Gastrocnemius medialis (tissue), 4 donors: ENCODE measurements around the gene RNF223. TPM values are rescaled to one million over a fixed set of nuclear protein-coding genes. Genes with fewer than 3 reads are reported as not detected.
A peak's percentile ranks its signal among the peaks of the same experiment; 100 is the strongest.

Experiments
- ATAC-seq, 2 donors: fragments of 150-250 bp; one replicate each; pipeline ENCODE4 v1.9.1; 2016
- DNase-seq, 2 donors: peaks; one replicate each; pipeline ENCODE4 v3.0.0-alpha.2; 2019
- H3K27ac ChIP-seq, 4 donors: fragments of 200-600 bp; sonication (generic); 1 replicate in 1 of 4; 2 replicates in 3 of 4; pipeline ENCODE4 v1.5.1; 2016 to 2018; ENCODE audit warnings: mild to moderate bottlenecking in 2 of 4, moderate library complexity in 1 of 4
- H3K27me3 ChIP-seq, 3 donors: fragments of 200-600 bp; sonication (generic) in 2 of 3; 1 replicate in 1 of 3; 2 replicates in 2 of 3; pipeline versions ENCODE4 v1.5.1 to v1.6.0; 2016 to 2019; ENCODE audit warnings: mild to moderate bottlenecking in 1 of 3, moderate library complexity in 1 of 3
- H3K36me3 ChIP-seq, 2 donors: fragments of 200-600 bp; sonication (generic) in 1 of 2; one replicate each; pipeline ENCODE4 v1.5.1; 2017 to 2018
- H3K4me1 ChIP-seq, 2 donors: fragments of 200-600 bp; sonication (generic) in 1 of 2; one replicate each; pipeline ENCODE4 v1.5.1; 2016 to 2017; ENCODE audit warnings: mild to moderate bottlenecking in 2 of 2
- H3K4me3 ChIP-seq, 4 donors: fragments of 200-600 bp; sonication (generic) in 3 of 4; 1 replicate in 1 of 4; 2 replicates in 3 of 4; pipeline ENCODE4 v1.5.1; 2016 to 2019; ENCODE audit warnings: mild to moderate bottlenecking in 2 of 4
- H3K9me3 ChIP-seq, 3 donors: fragments of 200-600 bp; sonication (generic) in 2 of 3; 1 replicate in 1 of 3; 2 replicates in 2 of 3; pipeline ENCODE4 v1.5.1; 2016 to 2019
- POLR2A ChIP-seq, 2 donors: fragments of 450-650 bp; IDR thresholded peaks; one replicate each; pipeline ENCODE4 v1.6.1; 2017; ENCODE audit warnings: antibody characterized with exemption in 2 of 2, mild to moderate bottlenecking in 2 of 2, moderate library complexity in 2 of 2
- in situ Hi-C, 4 donors: fragments of 200-750 bp; cut with MboI; loops; one replicate each; pipeline versions ENCODE4 v1.15.0 to v1.8.0; 2017; ENCODE audit warnings: low sequenced_read_pairs in 4 of 4
- intact Hi-C: fragments of 100-400 bp; cut with DNase I; formaldehyde crosslinking; loops from one replicate; pipeline ENCODE4 v1.15.1; 2023; ENCODE audit warnings: low total_unique reads
- total RNA-seq, 4 donors: library from RNA; depleted of rRNA; stranded (reverse); fragments of >200 nt; gene quantifications; one replicate each; pipeline versions ENCODE4 v1.1.0 to v1.2.3, GENCODE V29; 2016
- TF ChIP-seq, protein P1 (sequence below), 5 experiments: fragments of 450-650 bp in 3 of 5; fragments of 200-600 bp in 2 of 5; sonication (generic) in 2 of 5; IDR thresholded peaks in 4 of 5; conservative IDR thresholded peaks in 1 of 5; 1 replicate in 4 of 5; 2 replicates in 1 of 5; pipeline ENCODE4 v1.5.1; 2016 to 2019; ENCODE audit warnings: antibody characterized with exemption in 5 of 5, mild to moderate bottlenecking in 3 of 5, moderate library complexity in 3 of 5

The RNF223 gene
- total RNA-seq, 4 donors from 2014 or later: not detected

DNA sequence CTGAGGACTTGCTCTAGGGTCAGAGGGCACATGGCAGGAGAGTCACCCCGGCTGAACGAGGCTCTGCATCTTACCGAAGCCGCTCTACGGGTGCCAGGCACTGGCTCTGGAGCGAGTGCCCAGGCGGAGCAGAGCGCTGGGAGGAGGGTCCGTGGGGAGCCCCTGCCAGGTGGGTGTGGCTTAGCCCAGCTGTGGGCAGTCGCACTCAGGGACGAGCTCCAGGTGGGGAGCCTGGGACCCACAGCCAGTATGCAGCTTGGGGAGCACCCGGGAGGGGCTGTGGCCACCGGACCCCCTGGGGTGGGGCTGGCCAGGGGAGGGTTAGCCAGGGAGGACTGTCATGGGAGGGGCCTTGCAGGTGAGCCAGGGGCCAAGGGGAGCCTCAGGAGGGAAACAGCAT is 50.4 kb downstream of the RNF223 start:
- no peak for ATAC-seq
- intact Hi-C loops (no loop called here), in situ Hi-C loops (no loop called here)
- DNase-seq: no peak
- Histone ChIP-seq H3K27ac (no peak overlapping the region), H3K27me3 (peaks cover 6 to 10% (median 10%) of the 10 kb centered on the region in 3 donors), H3K4me3 (no peak overlapping the region), H3K36me3 (no peaks in the 10 kb centered on the region), H3K9me3 (no peaks in the 10 kb centered on the region), H3K4me1 (peaks cover 3 to 9% of the 10 kb centered on the region in 2 donors)
- TF ChIP-seq POLR2A (IDR thresholded peaks at IDR 0.05): no peak
- TF ChIP-seq, protein P1, sequence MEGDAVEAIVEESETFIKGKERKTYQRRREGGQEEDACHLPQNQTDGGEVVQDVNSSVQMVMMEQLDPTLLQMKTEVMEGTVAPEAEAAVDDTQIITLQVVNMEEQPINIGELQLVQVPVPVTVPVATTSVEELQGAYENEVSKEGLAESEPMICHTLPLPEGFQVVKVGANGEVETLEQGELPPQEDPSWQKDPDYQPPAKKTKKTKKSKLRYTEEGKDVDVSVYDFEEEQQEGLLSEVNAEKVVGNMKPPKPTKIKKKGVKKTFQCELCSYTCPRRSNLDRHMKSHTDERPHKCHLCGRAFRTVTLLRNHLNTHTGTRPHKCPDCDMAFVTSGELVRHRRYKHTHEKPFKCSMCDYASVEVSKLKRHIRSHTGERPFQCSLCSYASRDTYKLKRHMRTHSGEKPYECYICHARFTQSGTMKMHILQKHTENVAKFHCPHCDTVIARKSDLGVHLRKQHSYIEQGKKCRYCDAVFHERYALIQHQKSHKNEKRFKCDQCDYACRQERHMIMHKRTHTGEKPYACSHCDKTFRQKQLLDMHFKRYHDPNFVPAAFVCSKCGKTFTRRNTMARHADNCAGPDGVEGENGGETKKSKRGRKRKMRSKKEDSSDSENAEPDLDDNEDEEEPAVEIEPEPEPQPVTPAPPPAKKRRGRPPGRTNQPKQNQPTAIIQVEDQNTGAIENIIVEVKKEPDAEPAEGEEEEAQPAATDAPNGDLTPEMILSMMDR (IDR thresholded peaks at IDR 0.05 in 4 of 5, conservative IDR thresholded peaks at IDR 0.05 in 1 of 5): no peak

DNA sequence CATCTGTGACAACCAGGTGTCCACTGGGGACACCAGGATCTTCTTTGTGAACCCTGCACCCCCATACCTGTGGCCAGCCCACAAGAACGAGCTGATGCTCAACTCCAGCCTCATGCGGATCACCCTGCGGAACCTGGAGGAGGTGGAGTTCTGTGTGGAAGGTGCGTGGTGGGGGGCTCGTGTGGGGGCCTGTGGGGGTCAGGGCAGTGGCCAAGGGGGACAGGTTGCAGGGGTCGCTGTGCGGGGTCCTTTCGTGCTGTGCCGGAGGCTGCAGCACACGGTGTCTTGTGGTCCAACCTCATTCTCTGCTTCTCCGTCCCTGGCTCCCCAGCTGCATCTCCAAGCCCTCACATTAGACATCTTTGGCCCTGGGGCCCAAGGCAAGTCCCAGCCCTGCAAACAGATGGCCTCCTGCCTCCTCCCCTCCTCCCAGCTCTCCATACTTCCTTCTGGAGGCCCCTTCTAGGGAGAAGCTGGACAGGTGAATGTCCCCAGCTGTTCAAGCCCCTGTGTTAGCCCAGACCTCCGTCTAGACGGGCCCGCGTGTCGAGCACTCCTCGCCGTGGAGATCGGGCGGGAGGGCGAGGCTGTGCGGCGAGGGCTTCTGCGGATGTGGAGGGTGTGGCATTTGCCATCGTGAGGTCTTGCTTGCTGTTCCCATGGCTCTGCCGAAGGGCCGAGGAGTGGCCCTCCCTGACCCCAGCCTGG is 51.6 kb downstream of the RNF223 start:
- no peak overlapping the region for H3K27ac ChIP-seq
- no peaks in the 10 kb centered on the region for H3K9me3 ChIP-seq
- peaks cover 6 to 10% (median 10%) of the 10 kb centered on the region in 3 donors for H3K27me3 ChIP-seq
- no peak overlapping the region for H3K4me3 ChIP-seq
- H3K4me1 ChIP-seq: peaks cover 3 to 9% of the 10 kb centered on the region in 2 donors
- intact Hi-C loops: no loop called here
- no peak for TF ChIP-seq POLR2A (IDR thresholded peaks at IDR 0.05)
- TF ChIP-seq, protein P1 (IDR thresholded peaks at IDR 0.05 in 4 of 5, conservative IDR thresholded peaks at IDR 0.05 in 1 of 5): no peak
- in situ Hi-C loops: no loop called here
- ATAC-seq (no peak), DNase-seq (no peak)
- no peaks in the 10 kb centered on the region for H3K36me3 ChIP-seq

DNA sequence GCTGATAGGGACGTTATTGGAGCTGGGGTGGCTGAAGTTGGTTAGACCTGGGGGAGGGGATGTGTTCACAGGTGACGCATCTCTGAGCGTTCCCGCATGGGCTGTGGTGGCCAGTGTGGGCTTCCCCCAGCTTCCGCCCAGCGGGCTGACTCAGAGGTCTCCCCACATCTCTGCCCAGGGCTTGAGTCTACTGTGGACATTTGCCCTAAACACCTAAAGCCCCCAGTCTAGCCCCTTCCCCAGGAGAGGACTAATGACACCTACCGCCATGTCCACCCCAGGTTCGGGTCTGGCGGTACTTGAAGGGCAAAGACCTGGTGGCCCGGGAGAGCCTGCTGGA is 52.2 kb downstream of the RNF223 start:
- H3K9me3 ChIP-seq: no peaks in the 10 kb centered on the region
- no peak for ATAC-seq
- H3K4me3 ChIP-seq: no peak overlapping the region
- TF ChIP-seq, protein P1 (IDR thresholded peaks at IDR 0.05 in 4 of 5, conservative IDR thresholded peaks at IDR 0.05 in 1 of 5): no peak
- no peak for TF ChIP-seq POLR2A (IDR thresholded peaks at IDR 0.05)
- peaks cover 6 to 10% (median 10%) of the 10 kb centered on the region in 3 donors for H3K27me3 ChIP-seq
- in situ Hi-C loops (no loop called here), intact Hi-C loops (no loop called here)
- H3K36me3 ChIP-seq: no peaks in the 10 kb centered on the region
- DNase-seq: no peak
- peaks cover 3 to 9% of the 10 kb centered on the region in 2 donors for H3K4me1 ChIP-seq
- H3K27ac ChIP-seq: no peak overlapping the region

DNA sequence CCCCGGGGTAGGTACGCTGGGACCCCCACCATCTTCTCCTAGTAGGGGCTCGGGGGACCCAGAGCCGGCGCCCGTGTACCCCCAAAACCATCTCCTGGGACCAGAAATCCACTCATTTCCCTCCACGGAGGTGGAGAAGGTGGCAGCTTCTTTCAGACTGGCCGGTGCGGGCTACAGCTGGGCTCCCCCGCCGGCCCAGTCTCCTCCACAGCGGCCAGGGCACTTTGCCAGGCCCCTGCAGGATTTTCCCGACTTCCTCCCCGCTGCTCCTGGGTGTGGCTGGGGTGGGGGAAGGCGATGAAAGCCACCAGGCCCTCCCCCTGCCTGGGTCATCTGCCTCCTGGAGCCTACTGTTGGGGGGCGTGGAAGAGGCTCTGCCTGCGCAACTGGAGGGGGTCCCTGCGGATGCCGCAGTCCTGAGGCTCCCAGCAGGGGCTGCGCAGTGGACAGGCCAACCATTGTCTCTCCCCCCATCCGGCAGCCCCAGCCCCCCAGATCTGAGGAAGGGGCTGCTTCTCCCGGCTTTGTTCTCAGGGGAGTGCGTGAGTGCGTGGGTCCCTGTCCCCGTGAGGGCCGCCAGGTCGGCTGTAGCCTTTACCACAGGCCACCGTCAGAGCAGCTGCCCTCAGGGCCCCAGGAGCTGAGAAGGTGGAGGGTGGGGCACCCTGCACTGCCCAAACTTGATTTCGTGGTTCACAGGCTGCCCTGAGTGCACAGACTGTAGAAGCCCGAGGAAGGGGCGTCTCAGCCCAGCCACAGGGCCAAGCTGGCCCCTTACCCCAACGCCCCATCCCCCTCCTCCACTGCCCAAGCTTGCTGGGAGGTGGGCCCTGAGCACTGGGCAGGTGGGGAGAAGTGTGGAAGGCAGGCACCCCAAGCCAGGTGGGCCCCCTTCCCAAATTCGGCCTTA is 52.8 kb downstream of the RNF223 start:
- intact Hi-C loops (no loop called here), in situ Hi-C loops (no loop called here)
- ATAC-seq: no peak
- Histone ChIP-seq H3K4me3 (peak overlapping the region; percentile 60 to 77 (median 68)), H3K9me3 (no peaks in the 10 kb centered on the region), H3K4me1 (peaks cover 3 to 9% of the 10 kb centered on the region in 2 donors), H3K36me3 (no peaks in the 10 kb centered on the region), H3K27me3 (peaks cover 6 to 10% (median 10%) of the 10 kb centered on the region in 3 donors), H3K27ac (peak overlapping the region in 1 of 4 donors; percentile 85)
- DNase-seq: no peak
- TF ChIP-seq POLR2A (IDR thresholded peaks at IDR 0.05): no peak
- TF ChIP-seq, protein P1 (IDR thresholded peaks at IDR 0.05 in 4 of 5, conservative IDR thresholded peaks at IDR 0.05 in 1 of 5): no peak

Other genes with a start within 250 kb of the RNF223 start
- gene SAMD11, start 150.4 kb downstream of the RNF223 start, total RNA-seq: under 1 TPM in 2 of 4 donors, not detected in 2; 0.17 to 0.38 TPM
- gene NOC2L, start 115.0 kb downstream of the RNF223 start, total RNA-seq: 100 to 1,000 TPM in 1 of 4 donors, 10 to 100 TPM in 3; 47.4 to 115 (median 74.2) TPM
- 1 to 10 TPM; 1.3 to 5.7 (median 2.3) TPM for gene KLHL17, start 113.7 kb downstream of the RNF223 start, total RNA-seq
- under 1 TPM in 1 of 4 donors, not detected in 3; 0.23 TPM for gene PLEKHN1, start 107.8 kb downstream of the RNF223 start, total RNA-seq
- 100 to 1,000 TPM in 2 of 4 donors, 10 to 100 TPM in 2; 38.9 to 218 (median 98.8) TPM for gene PERM1, start 92.2 kb downstream of the RNF223 start, total RNA-seq
- gene HES4, start 74.2 kb downstream of the RNF223 start, total RNA-seq: 10 to 100 TPM in 2 of 4 donors, 1 to 10 TPM in 2; 6.4 to 17.4 (median 9.5) TPM
- gene ISG15, start 60.8 kb downstream of the RNF223 start, total RNA-seq: 10 to 100 TPM in 2 of 4 donors, 1 to 10 TPM in 2; 4.3 to 37.6 (median 10.2) TPM
- 1 to 10 TPM; 2.0 to 3.8 (median 3.1) TPM for gene AGRN, start 54.2 kb downstream of the RNF223 start, total RNA-seq
- 1 to 10 TPM; 2.8 to 6.4 (median 5.3) TPM for gene C1orf159, start 41.8 kb upstream of the RNF223 start, total RNA-seq
- gene TTLL10, start 99.6 kb upstream of the RNF223 start, total RNA-seq: under 1 TPM in 2 of 4 donors, not detected in 2; 0.13 to 0.16 TPM
- gene TNFRSF18, start 132.3 kb upstream of the RNF223 start, total RNA-seq: not detected
- gene TNFRSF4, start 139.8 kb upstream of the RNF223 start, total RNA-seq: 1 to 10 TPM in 1 of 4 donors, under 1 TPM in 2, not detected in 1; 0.42 to 2.1 (median 0.46) TPM
- 10 to 100 TPM; 51.0 to 94.2 (median 79.4) TPM for gene SDF4, start 157.7 kb upstream of the RNF223 start, total RNA-seq
- 10 to 100 TPM in 3 of 4 donors, 1 to 10 TPM in 1; 8.5 to 32.8 (median 20.6) TPM for gene B3GALT6, start 157.9 kb upstream of the RNF223 start, total RNA-seq
- 1 to 10 TPM in 1 of 4 donors, not detected in 3; 2.7 TPM for gene C1QTNF12, start 172.4 kb upstream of the RNF223 start, total RNA-seq
- gene UBE2J2, start 199.5 kb upstream of the RNF223 start, total RNA-seq: 10 to 100 TPM; 31.3 to 42.3 (median 38.3) TPM
- under 1 TPM in 3 of 4 donors, not detected in 1; 0.19 to 0.91 (median 0.66) TPM for gene SCNN1D, start 206.1 kb upstream of the RNF223 start, total RNA-seq
- gene ACAP3, start 233.6 kb upstream of the RNF223 start, total RNA-seq: 10 to 100 TPM; 18.4 to 31.9 (median 25.8) TPM
- 10 to 100 TPM in 2 of 4 donors, 1 to 10 TPM in 2; 6.2 to 13.1 (median 9.5) TPM for gene PUSL1, start 234.3 kb upstream of the RNF223 start, total RNA-seq